ENCODE data around the gene KYAT1.

DNA sequence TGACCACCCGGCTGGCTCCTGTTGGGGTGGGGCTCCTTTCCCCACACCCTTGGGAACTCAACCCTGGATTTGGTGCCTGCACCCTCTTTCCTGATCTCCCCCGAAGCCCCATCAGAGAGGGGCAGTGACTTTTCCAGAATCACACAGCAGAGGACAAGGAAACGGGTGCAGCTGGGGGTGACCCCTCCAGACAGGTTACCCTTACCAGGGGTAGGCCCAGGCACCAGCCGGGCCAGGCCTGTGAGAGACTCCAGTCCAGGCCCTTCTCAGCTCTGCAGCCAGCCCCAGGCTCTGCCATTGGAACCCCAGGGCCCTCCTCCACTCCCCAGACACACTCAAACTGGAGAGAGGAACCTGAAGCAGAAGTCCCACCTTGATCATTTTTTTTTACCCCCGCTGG lies 20.1 kb upstream of the KYAT1 start:
- TF ChIP-seq POLR2AphosphoS5 (IDR thresholded peaks at IDR 0.05; ENCODE audit: low read depth, low read length) = no peak
- TF ChIP-seq CTCF (IDR thresholded peaks at IDR 0.05; ENCODE audit: control extremely low read depth in 1 of 3, insufficient read depth in 1 of 3, low read depth in 1 of 3, low read length in 3 of 3) = no peak
- TF ChIP-seq ZNF274 (IDR thresholded peaks at IDR 0.05; ENCODE audit: borderline replicate concordance, extremely low read depth, low read length) = no peak
- no peak for TF ChIP-seq USF2 (IDR thresholded peaks at IDR 0.05; ENCODE audit: low read length)
- TF ChIP-seq, protein P1, sequence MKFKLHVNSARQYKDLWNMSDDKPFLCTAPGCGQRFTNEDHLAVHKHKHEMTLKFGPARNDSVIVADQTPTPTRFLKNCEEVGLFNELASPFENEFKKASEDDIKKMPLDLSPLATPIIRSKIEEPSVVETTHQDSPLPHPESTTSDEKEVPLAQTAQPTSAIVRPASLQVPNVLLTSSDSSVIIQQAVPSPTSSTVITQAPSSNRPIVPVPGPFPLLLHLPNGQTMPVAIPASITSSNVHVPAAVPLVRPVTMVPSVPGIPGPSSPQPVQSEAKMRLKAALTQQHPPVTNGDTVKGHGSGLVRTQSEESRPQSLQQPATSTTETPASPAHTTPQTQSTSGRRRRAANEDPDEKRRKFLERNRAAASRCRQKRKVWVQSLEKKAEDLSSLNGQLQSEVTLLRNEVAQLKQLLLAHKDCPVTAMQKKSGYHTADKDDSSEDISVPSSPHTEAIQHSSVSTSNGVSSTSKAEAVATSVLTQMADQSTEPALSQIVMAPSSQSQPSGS (IDR thresholded peaks at IDR 0.05; ENCODE audit: low read length) = no peak
- no peak for TF ChIP-seq CEBPB (IDR thresholded peaks at IDR 0.05; ENCODE audit: low read depth, low read length)
- TF ChIP-seq TAF7 (optimal IDR thresholded peaks at IDR 0.05; ENCODE audit: borderline replicate concordance, low read depth, low read length) = no peak

Measured in H1 (cell line).